ENCODE measurements around the gene CD38.
"Not testable (repeated sequence)": the region's sequence is repeated elsewhere in the genome, so short reads cannot be mapped to it uniquely, and the experiment has no call there.

Gene CD38

GRCh38 chr4:15778289-15779241 is at the start of gene CD38:
Gene CD38, plus strand, starts transcription at chr4:15778328. Its CDS starts 87 bp downstream, at chr4:15778415.
- DNase-seq (ENCODE audit: low read depth), result no peak
- peak within 1 kb of the TSS; percentile 53 for H3K4me3 ChIP-seq (ENCODE audit: low read length)
- TF ChIP-seq, protein P1, sequence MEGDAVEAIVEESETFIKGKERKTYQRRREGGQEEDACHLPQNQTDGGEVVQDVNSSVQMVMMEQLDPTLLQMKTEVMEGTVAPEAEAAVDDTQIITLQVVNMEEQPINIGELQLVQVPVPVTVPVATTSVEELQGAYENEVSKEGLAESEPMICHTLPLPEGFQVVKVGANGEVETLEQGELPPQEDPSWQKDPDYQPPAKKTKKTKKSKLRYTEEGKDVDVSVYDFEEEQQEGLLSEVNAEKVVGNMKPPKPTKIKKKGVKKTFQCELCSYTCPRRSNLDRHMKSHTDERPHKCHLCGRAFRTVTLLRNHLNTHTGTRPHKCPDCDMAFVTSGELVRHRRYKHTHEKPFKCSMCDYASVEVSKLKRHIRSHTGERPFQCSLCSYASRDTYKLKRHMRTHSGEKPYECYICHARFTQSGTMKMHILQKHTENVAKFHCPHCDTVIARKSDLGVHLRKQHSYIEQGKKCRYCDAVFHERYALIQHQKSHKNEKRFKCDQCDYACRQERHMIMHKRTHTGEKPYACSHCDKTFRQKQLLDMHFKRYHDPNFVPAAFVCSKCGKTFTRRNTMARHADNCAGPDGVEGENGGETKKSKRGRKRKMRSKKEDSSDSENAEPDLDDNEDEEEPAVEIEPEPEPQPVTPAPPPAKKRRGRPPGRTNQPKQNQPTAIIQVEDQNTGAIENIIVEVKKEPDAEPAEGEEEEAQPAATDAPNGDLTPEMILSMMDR (conservative IDR thresholded peaks at IDR 0.05; ENCODE audit: low read length), result no peak

DNA sequence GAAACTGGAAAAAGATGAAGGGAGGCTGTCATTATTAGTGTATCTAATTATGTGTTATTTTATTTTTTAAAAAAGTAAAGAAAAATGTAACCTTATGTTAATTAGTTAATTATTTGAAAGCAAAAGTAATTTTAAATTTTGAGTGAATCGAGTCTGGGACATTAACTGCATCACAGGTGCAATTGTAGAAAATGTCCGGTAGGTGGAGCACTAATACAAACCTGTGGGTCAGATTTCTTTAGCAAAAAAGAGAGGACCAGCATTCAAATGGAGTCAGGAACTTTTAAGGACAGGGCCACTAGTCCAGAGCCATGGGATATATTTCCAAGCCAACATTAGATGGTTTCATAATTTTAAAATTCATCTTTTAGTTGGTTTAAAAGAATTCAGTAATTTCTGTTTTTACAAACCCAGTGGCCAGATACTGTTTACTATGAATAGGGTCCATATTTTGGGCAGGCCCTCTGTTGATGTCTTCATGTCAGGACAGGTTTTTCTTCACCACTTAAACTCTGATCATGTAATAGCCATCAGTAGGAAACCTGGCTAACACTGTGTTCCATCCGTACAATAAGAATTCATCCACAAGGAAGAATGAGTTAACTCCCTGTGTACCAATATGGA is 48.1 kb upstream of the CD38 start:
- TF ChIP-seq, protein P1 (conservative IDR thresholded peaks at IDR 0.05; ENCODE audit: low read length), result peak; percentile 85
- no peak overlapping the region for H3K4me3 ChIP-seq (ENCODE audit: low read length)
- peak; percentile 41 for DNase-seq (ENCODE audit: low read depth)

- not testable (repeated sequence) for DNase-seq (ENCODE audit: low read depth); H3K4me3 ChIP-seq (ENCODE audit: low read length)
Measured at GRCh38 chr4:15733061-15733460, 45.1 kb upstream of the CD38 start.

DNA sequence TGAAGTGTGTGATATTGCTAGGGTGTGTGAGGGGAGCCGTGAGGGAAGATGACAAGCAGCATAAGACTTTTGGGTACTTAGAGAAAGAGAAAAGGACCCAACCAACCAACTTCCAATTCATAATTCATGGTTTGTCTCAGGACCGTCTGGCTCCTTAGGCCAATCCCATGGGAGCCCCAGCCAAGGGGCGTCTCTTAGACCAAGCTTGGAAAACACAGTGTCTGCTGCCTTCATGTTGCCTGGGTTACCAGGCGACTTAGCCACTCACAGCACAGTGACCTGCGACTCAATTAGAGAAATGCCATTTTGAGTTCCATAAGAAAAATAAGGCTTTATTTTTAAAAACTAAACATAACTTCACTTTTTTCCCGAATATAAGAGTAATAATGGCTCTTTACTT is 42.6 kb upstream of the CD38 start:
- TF ChIP-seq, protein P1 (conservative IDR thresholded peaks at IDR 0.05; ENCODE audit: low read length), result no peak

GRCh38 chr4:15736514-15737050 is 41.5 kb upstream of the CD38 start:
- TF ChIP-seq, protein P1 (conservative IDR thresholded peaks at IDR 0.05; ENCODE audit: low read length), result no peak
- DNase-seq (ENCODE audit: low read depth), result no peak
- H3K4me3 ChIP-seq (ENCODE audit: low read length), result no peak overlapping the region

More for the DNA sequence above, 42.6 kb upstream of the CD38 start:
- DNase-seq (ENCODE audit: low read depth), result no peak
- no peak overlapping the region for H3K4me3 ChIP-seq (ENCODE audit: low read length)

DNA sequence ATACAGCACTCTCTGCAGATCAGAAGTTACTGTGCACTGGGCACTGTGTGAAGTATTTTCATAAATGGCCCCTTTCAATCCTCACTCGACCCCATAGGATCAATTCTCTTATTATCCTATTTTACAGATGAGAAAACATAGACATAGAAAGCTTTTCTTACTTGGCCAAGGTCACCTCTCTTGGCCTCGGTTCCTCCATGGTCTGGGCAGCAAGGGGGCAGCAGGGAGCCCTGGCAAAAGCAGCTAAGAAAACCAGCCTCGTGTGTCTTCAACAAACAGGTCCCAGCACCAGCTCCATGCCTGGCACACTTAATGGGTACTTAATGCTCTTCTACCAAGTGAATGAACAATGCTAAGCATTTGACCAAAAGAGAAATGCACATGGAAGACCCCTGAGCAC is 40.9 kb upstream of the CD38 start:
- H3K4me3 ChIP-seq (ENCODE audit: low read length), result no peak overlapping the region
- TF ChIP-seq, protein P1 (conservative IDR thresholded peaks at IDR 0.05; ENCODE audit: low read length), result no peak
- DNase-seq (ENCODE audit: low read depth), result no peak

DNA sequence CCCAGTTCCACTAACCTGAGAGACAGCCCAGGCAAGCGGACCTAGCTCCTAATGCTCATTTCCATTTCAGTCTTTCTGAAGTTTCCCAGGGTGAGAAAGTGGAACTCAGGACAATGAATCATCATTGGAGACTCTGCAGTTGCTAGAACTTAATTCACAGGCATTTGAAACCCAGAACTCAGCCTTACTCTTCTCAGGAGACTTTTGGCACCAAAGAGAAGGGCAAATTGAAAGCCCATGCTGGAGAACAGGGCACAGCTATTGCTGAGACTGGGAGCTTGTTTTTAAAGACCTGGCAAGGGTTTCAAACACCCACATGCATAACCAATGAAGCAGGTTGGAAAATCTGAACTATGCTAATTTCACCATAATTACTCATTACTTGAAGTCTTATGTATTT is 39.3 kb upstream of the CD38 start:
- H3K4me3 ChIP-seq (ENCODE audit: low read length), result no peak overlapping the region
- TF ChIP-seq, protein P1 (conservative IDR thresholded peaks at IDR 0.05; ENCODE audit: low read length), result no peak
- DNase-seq (ENCODE audit: low read depth), result peak; percentile 19

Measured in AG10803 (cell line).